ENCODE results near the gene HOXB6.

HOXB6 gene

GRCh38 chr17:48558057-48558830 is 46.5 kb downstream of the HOXB6 start:
- H3K27ac ChIP-seq: no peak overlapping the region
- TF ChIP-seq CTCF (IDR thresholded peaks at IDR 0.05): no peak
- no peak for TF ChIP-seq ZFX (IDR thresholded peaks at IDR 0.05; ENCODE audit: borderline replicate concordance)

GRCh38 chr17:48556576-48557401 is 48.0 kb downstream of the HOXB6 start:
- no peak overlapping the region for H3K27ac ChIP-seq
- TF ChIP-seq CTCF (IDR thresholded peaks at IDR 0.05) (no peak), ZFX (IDR thresholded peaks at IDR 0.05; ENCODE audit: borderline replicate concordance) (no peak)

GRCh38 chr17:48556229-48556575 is 48.6 kb downstream of the HOXB6 start:
- H3K27ac ChIP-seq: no peak overlapping the region
- TF ChIP-seq CTCF (IDR thresholded peaks at IDR 0.05) (no peak), ZFX (IDR thresholded peaks at IDR 0.05; ENCODE audit: borderline replicate concordance) (no peak)

GRCh38 chr17:48555258-48556228 is 49.2 kb downstream of the HOXB6 start:
- TF ChIP-seq ZFX (IDR thresholded peaks at IDR 0.05; ENCODE audit: borderline replicate concordance) (no peak), CTCF (IDR thresholded peaks at IDR 0.05) (no peak)
- H3K27ac ChIP-seq: no peak overlapping the region

- TF ChIP-seq ZFX (IDR thresholded peaks at IDR 0.05; ENCODE audit: borderline replicate concordance) (no peak), CTCF (IDR thresholded peaks at IDR 0.05) (no peak)
- H3K27ac ChIP-seq: no peak overlapping the region
These were observed 50.2 kb downstream of the HOXB6 start for GRCh38 chr17:48554412-48555257.

GRCh38 chr17:48553826-48554225 is 51.0 kb downstream of the HOXB6 start:
- no peak overlapping the region for H3K27ac ChIP-seq
- no peak for TF ChIP-seq CTCF (IDR thresholded peaks at IDR 0.05)
- no peak for TF ChIP-seq ZFX (IDR thresholded peaks at IDR 0.05; ENCODE audit: borderline replicate concordance)

All from 22Rv1 (cell line).